SK-N-SH (cell line): Measurements from ENCODE around the gene CUL7. TPM values are rescaled to one million over a fixed set of nuclear protein-coding genes. Genes with fewer than 3 reads are reported as not detected.

ENCODE experiments used
- CTCF ChIA-PET: fragments of 300-600, 350-600 bp; formaldehyde crosslinking; extraction: SDS; loops from one replicate; lab custom pipeline; 2021; lab: Yijun Ruan, JAX
- POLR2A ChIA-PET: fragments of 350-600 bp; sonication (Branson Sonifier 250); formaldehyde crosslinking; extraction: SDS; loops from one replicate; lab custom pipeline; 2020; ENCODE audit warnings: antibody characterized with exemption, inconsistent platforms; lab: Yijun Ruan, JAX
- DNase-seq: peaks from one replicate; pipeline ENCODE4 v3.0.0; 2012
- H2AFZ ChIP-seq: fragments of 200-600 bp; sonication (generic); 2 replicates; pipeline ENCODE4 v1.8.1; 2016; ENCODE audit warnings: antibody characterized with exemption, mild to moderate bottlenecking, low read depth
- H3F3A ChIP-seq: fragments of 200-600 bp; sonication (generic); replicated peaks from 2 replicates; pipeline ENCODE3; 2016; ENCODE audit warnings: antibody characterized with exemption, mild to moderate bottlenecking; ENCODE audit not compliant: insufficient read depth
- H3K27ac ChIP-seq, 2 experiments: fragments of 200-500 bp in 1 of 2; fragments of 200-600 bp in 1 of 2; sonication (Bioruptor generic) in 1 of 2; sonication (generic), shearing (Covaris generic) in 1 of 2; 2 replicates each; pipeline versions ENCODE4 v1.5.1 to v1.6.1; 2014 to 2016; ENCODE audit warnings: low read depth in 2 of 2, inconsistent platforms in 1 of 2, low read length in 1 of 2, mild to moderate bottlenecking in 1 of 2, mixed read lengths in 1 of 2
- H3K27me3 ChIP-seq: fragments of 200-600 bp; sonication (generic), shearing (Covaris generic); 2 replicates; pipeline ENCODE4 v1.6.1; 2016; ENCODE audit warnings: mixed run types; ENCODE audit not compliant: insufficient read depth
- H3K36me3 ChIP-seq, 2 experiments: fragments of 200-500 bp in 1 of 2; fragments of 200-600 bp in 1 of 2; sonication (Bioruptor generic) in 1 of 2; sonication (generic) in 1 of 2; replicated peaks in 1 of 2; 2 replicates each; pipeline versions ENCODE3 to v1.5.1; 2014 to 2016; ENCODE audit warnings: low read length in 1 of 2, mild to moderate bottlenecking in 1 of 2; ENCODE audit not compliant: insufficient read depth in 2 of 2, control insufficient read depth in 1 of 2
- H3K4me1 ChIP-seq, 2 experiments: fragments of 200-500 bp in 1 of 2; fragments of 200-600 bp in 1 of 2; sonication (Bioruptor generic) in 1 of 2; sonication (generic), shearing (Covaris generic) in 1 of 2; 2 replicates each; pipeline versions ENCODE4 v1.5.1 to v1.6.1; 2014 to 2016; ENCODE audit warnings: low read depth in 1 of 2, low read length in 1 of 2, mixed run types in 1 of 2; ENCODE audit not compliant: insufficient read depth in 2 of 2, control insufficient read depth in 1 of 2
- H3K4me2 ChIP-seq: fragments of 200-600 bp; sonication (generic), shearing (Covaris generic); 2 replicates; pipeline ENCODE4 v1.6.1; 2017; ENCODE audit warnings: mixed run types
- H3K4me3 ChIP-seq, 2 experiments: fragments of 200-500 bp in 1 of 2; fragments of 200-600 bp in 1 of 2; sonication (Bioruptor generic) in 1 of 2; sonication (generic), shearing (Covaris generic) in 1 of 2; 2 replicates each; pipeline versions ENCODE4 v1.5.1 to v1.8.1; 2014 to 2016; ENCODE audit warnings: low read depth in 2 of 2, inconsistent platforms in 1 of 2, low read length in 1 of 2, mild to moderate bottlenecking in 1 of 2, mixed read lengths in 1 of 2, moderate library complexity in 1 of 2
- H3K79me2 ChIP-seq: fragments of 200-600 bp; sonication (generic); 2 replicates; pipeline ENCODE4 v1.8.1; 2017; ENCODE audit warnings: mild to moderate bottlenecking; ENCODE audit not compliant: insufficient read depth
- H3K9ac ChIP-seq: fragments of 200-600 bp; sonication (generic); 2 replicates; pipeline ENCODE4 v1.6.1; 2017; ENCODE audit warnings: mixed run types
- H3K9me2 ChIP-seq: fragments of 200-600 bp; sonication (generic); 2 replicates; pipeline ENCODE4 v1.6.1; 2017; ENCODE audit warnings: mixed run types
- H3K9me3 ChIP-seq: fragments of 200-600 bp; sonication (generic); 2 replicates; pipeline ENCODE4 v1.6.1; 2017; ENCODE audit warnings: mixed run types, mild to moderate bottlenecking, moderate library complexity
- H4K20me1 ChIP-seq: fragments of 200-600 bp; sonication (generic); 2 replicates; pipeline ENCODE4 v1.6.1; 2017; ENCODE audit warnings: mild to moderate bottlenecking, mixed run types; ENCODE audit not compliant: insufficient read depth
- EZH2phosphoT487 ChIP-seq: fragments of 200-600 bp; sonication (generic); IDR thresholded peaks from 2 replicates; pipeline ENCODE4 v1.6.1; 2017; ENCODE audit warnings: low read depth, mixed run types, mild to moderate bottlenecking, antibody characterized with exemption, moderate library complexity, borderline replicate concordance
- FOXJ3 ChIP-seq: sonication (generic); formaldehyde crosslinking; IDR thresholded peaks from 2 replicates; pipeline ENCODE4 v1.5.1; 2020; ENCODE audit warnings: mild to moderate bottlenecking, missing genetic modification reagents
- GABPA ChIP-seq: IDR thresholded peaks from 2 replicates; pipeline ENCODE4 v1.4.0; 2012; ENCODE audit warnings: low read depth, mild to moderate bottlenecking
- MAX ChIP-seq: IDR thresholded peaks from 2 replicates; pipeline ENCODE4 v1.4.0; 2012; ENCODE audit warnings: low read depth
- MXI1 ChIP-seq: IDR thresholded peaks from 2 replicates; pipeline ENCODE4 v1.6.1; 2012; ENCODE audit warnings: mild to moderate bottlenecking, low read depth, low read length, improper control_type of control experiment
- NFIC ChIP-seq: IDR thresholded peaks from 2 replicates; pipeline ENCODE4 v1.4.0; 2012; ENCODE audit warnings: borderline replicate concordance
- NRF1 ChIP-seq: IDR thresholded peaks from 2 replicates; pipeline ENCODE4 v1.6.1; 2012; ENCODE audit warnings: low read depth, mild to moderate bottlenecking, low read length
- PBX3 ChIP-seq: IDR thresholded peaks from 2 replicates; pipeline ENCODE4; 2012
- REST ChIP-seq: IDR thresholded peaks from 2 replicates; pipeline ENCODE4 v1.6.1; 2012; ENCODE audit warnings: mild to moderate bottlenecking, low read depth, low read length, moderate library complexity
- RFX5 ChIP-seq: IDR thresholded peaks from 2 replicates; pipeline ENCODE4 v1.6.1; 2012; ENCODE audit warnings: mild to moderate bottlenecking, improper control_type of control experiment, low read length
- RXRA ChIP-seq: IDR thresholded peaks from 2 replicates; pipeline ENCODE4 v1.4.0; 2012; ENCODE audit warnings: low read depth, mild to moderate bottlenecking, borderline replicate concordance
- SMC3 ChIP-seq: IDR thresholded peaks from 2 replicates; pipeline ENCODE4 v1.6.1; 2012; ENCODE audit warnings: low read depth, low read length, improper control_type of control experiment
- TCF12 ChIP-seq: IDR thresholded peaks from 2 replicates; pipeline ENCODE4 v1.4.0; 2012
- TEAD4 ChIP-seq: IDR thresholded peaks from 2 replicates; pipeline ENCODE4 v1.4.0; 2012; ENCODE audit warnings: mild to moderate bottlenecking, borderline replicate concordance; ENCODE audit not compliant: insufficient read depth
- YY1 ChIP-seq: IDR thresholded peaks from 2 replicates; pipeline ENCODE4 v1.4.0; 2012; ENCODE audit warnings: low read depth, mild to moderate bottlenecking
- whole genome bisulfite sequencing: methylation state at CpG from one replicate; pipeline ENCODE4 v1.1.6; 2017; ENCODE audit warnings: low lambda C conversion rate; 5-methylcytosine and 5-hydroxymethylcytosine counted together
- polyA plus RNA-seq, 3 experiments: library from polyadenylated mRNA; depleted of rRNA; stranded (reverse); fragments of >200 nt; gene quantifications; 2 replicates each; pipeline ENCODE4 v1.2.3, GENCODE V29; 2012

The CUL7 gene
- polyA plus RNA-seq, 1 of the 3 experiments (the other 2 are of a cell fraction), result 46.9 TPM

DNA sequence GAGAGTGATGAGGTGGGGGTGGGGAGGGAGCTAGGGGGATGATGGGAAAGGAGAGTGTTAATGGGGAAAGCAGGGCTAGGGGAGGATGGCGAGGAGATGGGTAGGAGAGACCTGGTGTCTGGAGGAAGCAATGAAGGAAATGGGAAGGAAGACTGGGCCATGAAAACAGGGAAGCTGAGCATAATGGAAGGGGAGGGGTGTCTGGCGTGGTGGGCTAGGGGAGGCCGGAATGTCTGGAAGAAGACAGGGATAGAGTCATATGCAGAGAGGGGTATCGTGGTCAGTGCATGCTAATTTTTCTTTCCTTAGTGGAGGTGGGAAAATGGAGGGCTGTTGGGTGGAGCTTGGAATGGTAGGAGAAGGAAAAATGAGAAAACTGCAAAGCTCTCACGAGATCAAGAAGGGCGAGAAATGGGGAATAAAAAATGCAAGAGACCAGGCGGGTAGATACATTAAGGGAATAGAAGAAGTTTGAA is 39.2 kb downstream of the CUL7 start:
- TF ChIP-seq NFIC (no peak), REST (no peak), FOXJ3 (CRISPR knock-in tag) (no peak), EZH2phosphoT487 (no peak), TCF12 (no peak), TEAD4 (no peak)
- Histone ChIP-seq H3K9me3 (no peaks in the 10 kb centered on the region), H3F3A (peaks cover 25% of the 10 kb centered on the region), H2AFZ (no peak overlapping the region), H3K4me3 (peak overlapping the region; percentile 47 to 81), H3K4me1 (peaks cover 3 to 36% of the 10 kb centered on the region in 2 experiments; a peak in 3 of 4 replicates), H3K9ac (peak overlapping the region; percentile 74), H4K20me1 (peaks cover 12% of the 10 kb centered on the region; the same call in 1 of the 2 replicates), H3K27ac (peak overlapping the region; percentile 35 to 57), H3K36me3 (peaks cover 31 to 54% of the 10 kb centered on the region in 2 experiments), H3K4me2 (peak overlapping the region; percentile 79), H3K79me2 (peaks cover 71% of the 10 kb centered on the region), H3K27me3 (no peaks in the 10 kb centered on the region), H3K9me2 (no peaks in the 10 kb centered on the region)
- ChIA-PET CTCF (interaction anchor here (0.6 to 3.6 kb wide), 6 partner anchors 9 to 214 kb away, joined by 3 to 12 read pairs (median 3); partner anchors contain the start of gene DNPH1), POLR2A (interaction anchor here (0.8 to 2.3 kb wide), 10 partner anchors 31 to 159 kb away, joined by 3 to 12 read pairs (median 6); partner anchors contain the start of genes CNPY3, CUL7, KLC4 and MRPL2)
- 1% methylated on average over 7 of the region's 7 CpGs for WGBS
- DNase-seq, result no peak

DNA sequence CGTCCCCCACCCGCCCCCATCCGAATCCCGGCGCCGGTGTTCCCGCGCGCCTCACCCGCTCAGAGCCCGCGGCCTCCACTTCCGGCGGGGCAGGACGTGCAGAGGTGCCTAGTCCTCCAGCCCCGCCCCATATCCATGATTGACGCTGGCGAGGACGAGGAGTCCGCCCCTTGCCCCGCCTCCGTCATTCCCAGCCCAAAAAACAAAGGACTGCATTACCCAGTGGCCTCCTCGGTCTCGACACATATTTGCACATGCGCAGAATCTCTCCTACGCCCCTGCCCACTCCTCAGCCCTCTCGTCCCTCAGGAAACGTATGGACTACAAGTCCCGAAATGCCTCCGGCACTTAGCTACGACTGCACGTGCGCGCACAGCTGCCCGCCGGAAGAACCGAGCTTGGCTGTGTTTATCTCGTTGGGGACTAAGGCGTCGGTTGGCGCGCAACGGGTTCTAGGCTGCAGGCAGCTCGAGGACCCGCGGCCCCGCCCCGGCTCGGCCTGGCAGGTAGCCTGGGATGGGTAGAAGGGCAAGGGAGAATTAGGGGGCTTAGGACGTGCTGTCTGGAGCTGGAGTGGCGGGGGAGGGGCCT is 39.7 kb downstream of the CUL7 start, which contains the start of the genes KLHDC3 and MEA1:
Gene KLHDC3 (plus strand): TSS at position 407 of the 591 bp plus-strand sequence. CDS start 2,944 bp downstream, outside the sequence.
Gene MEA1 (minus strand): TSS at position 104 of the 591 bp plus-strand sequence. CDS start 133 bp downstream, outside the sequence.
- Histone ChIP-seq H3K36me3 (peaks cover 28 to 50% of the 10 kb centered on the region in 2 experiments), H3K4me2 (peak within 1 kb of the TSS; percentile 92), H3K27me3 (no peaks in the 10 kb centered on the region), H3K9ac (peak within 1 kb of the TSS; percentile 80), H3K4me1 (peaks cover 3 to 36% of the 10 kb centered on the region in 2 experiments; a peak in 3 of 4 replicates), H3K4me3 (peak within 1 kb of the TSS; percentile 47 to 85), H3K27ac (peak within 1 kb of the TSS; percentile 57 to 75), H3K79me2 (peaks cover 71% of the 10 kb centered on the region), H3F3A (peaks cover 20% of the 10 kb centered on the region), H3K9me3 (no peaks in the 10 kb centered on the region), H2AFZ (peak within 1 kb of the TSS; percentile 81), H3K9me2 (no peaks in the 10 kb centered on the region), H4K20me1 (peaks cover 12% of the 10 kb centered on the region; the same call in 1 of the 2 replicates)
- peak; percentile 98 for DNase-seq
- ChIA-PET CTCF (interaction anchor here (0.6 to 3.6 kb wide), 6 partner anchors 9 to 215 kb away, joined by 3 to 12 read pairs (median 3); partner anchors contain the start of gene DNPH1), POLR2A (interaction anchor here (1.2 to 2.3 kb wide), 10 partner anchors 14 to 156 kb away, joined by 3 to 12 read pairs (median 6); partner anchors contain the start of genes CNPY3, CUL7, KLC4 and MRPL2)
- WGBS, result 1% methylated on average over 29 of the region's 51 CpGs
- TF ChIP-seq RXRA (no peak), MAX (peak; percentile 65), EZH2phosphoT487 (no peak), RFX5 (no peak), PBX3 (peak; percentile 99), GABPA (peak; percentile 69), REST (no peak), NRF1 (peak; percentile 75), SMC3 (no peak), MXI1 (peak; percentile 92), YY1 (no peak)
